ENCODE data around the gene PLGLB2. TPM values are rescaled to one million over a fixed set of nuclear protein-coding genes. Genes with fewer than 3 reads are reported as not detected.
"Not testable (repeated sequence)": the region's sequence is repeated elsewhere in the genome, so short reads cannot be mapped to it uniquely, and the experiment has no call there.

Gene PLGLB2
- total RNA-seq, result 1 to 10 TPM in 1 of 4 donors, under 1 TPM in 2, not detected in 1; 0.43 to 1.1 (median 0.45) TPM
- 0.63 TPM for polyA plus RNA-seq
- long read RNA-seq, donor 1, result 0 reads
- long read RNA-seq, donor 2, result 0 reads
- long read RNA-seq, donor 3, result 0 reads
- long read RNA-seq, donor 4, result 0 reads

DNA sequence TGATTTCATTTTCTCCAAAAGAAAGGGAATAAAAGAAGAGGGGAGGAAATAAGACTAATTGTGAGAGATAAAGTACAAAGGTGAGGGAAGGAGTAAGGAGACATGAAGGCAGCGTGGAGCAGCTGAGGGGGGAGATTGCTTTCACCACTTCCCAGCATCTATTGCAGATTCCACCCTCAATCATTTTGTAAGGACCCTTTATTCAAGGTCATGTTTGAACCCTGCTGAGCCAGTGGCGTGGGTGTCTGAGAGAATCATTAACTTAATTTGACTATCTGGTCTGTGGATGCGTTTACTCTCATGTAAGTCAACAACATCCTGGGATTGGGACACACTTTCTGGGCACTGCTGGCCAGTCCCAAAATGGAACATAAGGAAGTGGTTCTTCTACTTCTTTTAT lies at the start of gene PLGLB2:
Gene PLGLB2, plus strand, starts transcription at position 297 of the 400 bp plus-strand sequence. Its CDS starts 67 bp downstream, at position 364.
- not testable (repeated sequence) for H3K4me1 ChIP-seq (ENCODE audit: control insufficient read depth, insufficient read depth, low read length); H3K27me3 ChIP-seq (ENCODE audit: control insufficient read depth, insufficient read depth)

DNA sequence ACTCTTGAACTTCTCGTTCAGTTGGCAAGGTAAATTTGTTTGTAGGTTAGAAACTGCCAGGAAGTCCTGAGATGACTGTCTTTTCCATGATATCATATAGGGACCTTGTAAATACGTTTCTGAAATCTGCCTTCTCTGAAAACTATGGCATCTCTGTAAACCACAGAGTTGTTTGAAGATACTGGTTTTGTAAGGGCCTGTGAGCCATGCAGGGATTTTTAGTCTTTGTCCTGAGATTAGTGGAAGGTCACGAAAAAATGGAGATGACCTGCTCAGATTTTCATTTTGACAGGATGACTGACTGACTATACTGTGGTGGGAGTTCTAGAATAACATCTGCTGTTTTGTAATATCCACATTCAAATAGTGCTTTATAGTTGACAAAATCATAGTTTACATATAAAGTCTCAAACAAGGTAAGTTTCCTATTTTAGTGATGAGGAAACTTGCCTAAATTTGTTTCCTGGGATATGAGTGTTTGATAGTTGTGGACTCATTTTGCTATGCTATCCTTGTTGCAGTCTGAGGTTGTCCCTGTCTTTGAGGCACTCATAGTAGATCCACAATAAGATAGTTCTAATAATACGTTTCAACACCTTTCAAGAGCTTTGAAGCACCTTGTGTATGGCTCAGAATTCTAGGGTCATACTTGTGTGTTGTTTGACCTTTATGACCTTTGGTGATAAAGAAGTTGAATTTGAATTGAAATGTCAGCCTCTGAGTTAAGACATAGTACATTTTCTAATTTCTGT lies 43.1 kb upstream of the PLGLB2 start:
- H3K27ac ChIP-seq (ENCODE audit: low read length); DNase-seq; intact Hi-C loops (cut with DNase I); H3K4me3 ChIP-seq (ENCODE audit: low read length); H3K27me3 ChIP-seq (ENCODE audit: control insufficient read depth, insufficient read depth); H3K9me3 ChIP-seq (ENCODE audit: control insufficient read depth, low read length); H3K4me1 ChIP-seq (ENCODE audit: control insufficient read depth, insufficient read depth, low read length); ATAC-seq: not testable (repeated sequence)
- 78% methylated on average over 2 of the region's 4 CpGs for WGBS

More for the DNA sequence above, at the start of gene PLGLB2:
- H3K27ac ChIP-seq (ENCODE audit: low read length); intact Hi-C loops (cut with DNase I); H3K4me3 ChIP-seq (ENCODE audit: low read length); ATAC-seq; H3K9me3 ChIP-seq (ENCODE audit: control insufficient read depth, low read length): not testable (repeated sequence)
- DNase-seq, result peak in 1 of 3 donors; percentile 1
- 100% methylated on average over 1 of the region's 3 CpGs for WGBS

DNA sequence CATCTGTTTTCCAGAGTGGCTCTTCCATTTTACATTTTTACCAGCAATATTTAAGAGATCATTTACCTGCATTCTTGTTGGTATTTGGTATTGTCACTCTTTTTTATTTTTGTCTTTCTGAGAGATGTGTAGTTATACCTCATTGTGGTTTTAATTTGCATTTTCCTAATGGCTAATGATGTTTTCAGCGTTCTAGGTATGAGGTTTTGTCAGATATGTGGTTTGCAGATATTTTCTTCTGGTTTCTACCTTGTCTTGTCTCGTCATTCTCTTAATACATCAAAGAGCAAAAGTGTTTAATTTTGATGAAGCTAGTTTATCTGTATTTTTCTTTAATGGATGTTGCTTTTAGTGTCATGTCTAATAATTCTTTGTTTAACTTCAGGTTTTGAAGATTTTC lies 39.5 kb upstream of the PLGLB2 start:
- intact Hi-C loops (cut with DNase I); H3K9me3 ChIP-seq (ENCODE audit: control insufficient read depth, low read length); DNase-seq; ATAC-seq; H3K27ac ChIP-seq (ENCODE audit: low read length); H3K27me3 ChIP-seq (ENCODE audit: control insufficient read depth, insufficient read depth); H3K4me1 ChIP-seq (ENCODE audit: control insufficient read depth, insufficient read depth, low read length); H3K4me3 ChIP-seq (ENCODE audit: low read length): not testable (repeated sequence)
- 87% methylated on average over 2 of the region's 2 CpGs for WGBS

DNA sequence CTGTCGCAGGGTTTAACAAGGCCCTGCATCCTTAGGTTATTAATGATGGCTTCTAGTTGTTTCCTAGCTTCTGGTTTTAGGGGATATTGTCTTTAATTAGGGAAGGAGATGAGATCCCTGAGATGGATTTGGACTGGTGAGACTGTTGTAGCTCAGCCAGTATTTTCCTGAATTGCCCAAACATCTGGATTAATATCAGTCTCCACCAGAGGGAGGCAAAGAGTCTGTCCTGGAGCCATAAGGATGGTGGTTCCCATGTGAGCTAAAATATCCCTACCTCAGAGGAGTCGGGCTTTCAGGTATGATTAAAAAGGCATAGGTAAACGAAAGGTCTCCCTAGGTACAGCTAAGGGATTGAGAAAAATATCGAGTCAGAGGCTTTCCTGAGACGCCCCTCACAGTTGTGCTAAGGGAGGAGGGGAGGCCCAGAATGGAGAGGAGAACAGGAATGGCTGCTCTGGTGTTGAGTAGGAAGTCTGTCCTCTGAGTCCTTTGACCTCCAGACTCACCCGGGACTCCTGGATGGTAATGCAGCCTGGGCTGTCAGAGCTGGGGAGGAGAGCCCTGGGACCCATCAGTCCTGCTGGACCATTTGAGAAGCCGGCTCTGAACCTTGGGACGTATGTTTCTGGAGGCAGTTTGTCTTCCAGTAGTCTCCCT lies 19.8 kb upstream of the PLGLB2 start:
- intact Hi-C loops (cut with DNase I); DNase-seq; H3K9me3 ChIP-seq (ENCODE audit: control insufficient read depth, low read length); H3K4me3 ChIP-seq (ENCODE audit: low read length); ATAC-seq; H3K27ac ChIP-seq (ENCODE audit: low read length); H3K4me1 ChIP-seq (ENCODE audit: control insufficient read depth, insufficient read depth, low read length); H3K27me3 ChIP-seq (ENCODE audit: control insufficient read depth, insufficient read depth): not testable (repeated sequence)
- no CpG with 5 or more reads among the region's 8 CpGs for WGBS

DNA sequence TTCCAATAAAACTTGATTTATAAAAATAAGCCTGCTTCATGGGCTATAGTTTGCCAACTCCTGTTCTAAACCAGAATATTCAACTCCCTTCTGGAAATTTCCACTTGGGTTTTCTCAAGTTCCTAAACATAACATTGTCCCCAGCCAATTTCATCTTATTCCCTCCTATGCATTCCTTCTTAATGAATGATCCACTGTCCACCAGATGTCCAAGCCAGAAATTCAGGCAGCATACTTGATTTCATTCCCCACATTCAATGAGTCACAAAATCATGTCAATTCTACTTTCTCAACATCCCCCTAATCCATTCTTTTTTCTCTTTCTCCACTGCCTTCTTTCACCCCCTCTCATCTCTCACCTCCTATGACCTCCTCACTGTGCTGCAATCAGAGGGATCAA lies 7.0 kb upstream of the PLGLB2 start:
- DNase-seq; H3K4me1 ChIP-seq (ENCODE audit: control insufficient read depth, insufficient read depth, low read length); ATAC-seq; H3K4me3 ChIP-seq (ENCODE audit: low read length); H3K27me3 ChIP-seq (ENCODE audit: control insufficient read depth, insufficient read depth); intact Hi-C loops (cut with DNase I); H3K27ac ChIP-seq (ENCODE audit: low read length); H3K9me3 ChIP-seq (ENCODE audit: control insufficient read depth, low read length): not testable (repeated sequence)

- intact Hi-C loops (cut with DNase I); DNase-seq; H3K4me1 ChIP-seq (ENCODE audit: control insufficient read depth, insufficient read depth, low read length); H3K9me3 ChIP-seq (ENCODE audit: control insufficient read depth, low read length); H3K27me3 ChIP-seq (ENCODE audit: control insufficient read depth, insufficient read depth); H3K27ac ChIP-seq (ENCODE audit: low read length); H3K4me3 ChIP-seq (ENCODE audit: low read length): not testable (repeated sequence)
- no CpG with 5 or more reads among the region's 3 CpGs for WGBS
- peak; percentile 29 to 60 for ATAC-seq
These were observed 5.3 kb upstream of the PLGLB2 start for GRCh38 chr2:87742393-87743108.

- H3K4me3 ChIP-seq (ENCODE audit: low read length); H3K9me3 ChIP-seq (ENCODE audit: control insufficient read depth, low read length); H3K27ac ChIP-seq (ENCODE audit: low read length); intact Hi-C loops (cut with DNase I); H3K4me1 ChIP-seq (ENCODE audit: control insufficient read depth, insufficient read depth, low read length); ATAC-seq; DNase-seq; H3K27me3 ChIP-seq (ENCODE audit: control insufficient read depth, insufficient read depth): not testable (repeated sequence)
- WGBS, result 60% methylated on average over 2 of the region's 5 CpGs
These were observed 4.2 kb upstream of the PLGLB2 start for GRCh38 chr2:87743638-87744037.

- H3K4me3 ChIP-seq (ENCODE audit: low read length); H3K9me3 ChIP-seq (ENCODE audit: control insufficient read depth, low read length); H3K27ac ChIP-seq (ENCODE audit: low read length); H3K27me3 ChIP-seq (ENCODE audit: control insufficient read depth, insufficient read depth); intact Hi-C loops (cut with DNase I); DNase-seq; ATAC-seq; H3K4me1 ChIP-seq (ENCODE audit: control insufficient read depth, insufficient read depth, low read length): not testable (repeated sequence)
- 92% methylated on average over 4 of the region's 9 CpGs for WGBS
These were observed 2.4 kb upstream of the PLGLB2 start for GRCh38 chr2:87745353-87745951.

DNA sequence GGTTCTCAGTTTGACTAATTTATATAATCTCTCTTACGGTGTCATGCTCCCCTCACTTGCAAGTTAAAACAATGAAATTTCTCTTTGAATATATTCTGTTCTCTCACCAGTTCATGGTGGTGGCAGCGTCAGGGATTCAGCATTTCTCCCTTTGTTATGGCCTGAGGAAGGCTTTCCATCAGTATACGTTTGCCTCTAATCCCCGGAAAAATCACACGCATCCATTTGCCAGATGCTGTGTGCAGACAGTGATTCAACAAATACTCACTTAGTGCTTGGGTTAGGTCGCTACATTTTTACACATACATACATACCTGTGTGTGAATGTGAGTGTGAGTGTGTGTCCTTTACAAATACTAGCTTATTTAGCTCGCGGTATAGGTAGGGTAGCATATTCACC lies 637 bp downstream of the PLGLB2 start:
- H3K4me1 ChIP-seq (ENCODE audit: control insufficient read depth, insufficient read depth, low read length); ATAC-seq; H3K27me3 ChIP-seq (ENCODE audit: control insufficient read depth, insufficient read depth); intact Hi-C loops (cut with DNase I); DNase-seq; H3K9me3 ChIP-seq (ENCODE audit: control insufficient read depth, low read length); H3K27ac ChIP-seq (ENCODE audit: low read length); H3K4me3 ChIP-seq (ENCODE audit: low read length): not testable (repeated sequence)
- 89% methylated on average over 2 of the region's 8 CpGs for WGBS

DNA sequence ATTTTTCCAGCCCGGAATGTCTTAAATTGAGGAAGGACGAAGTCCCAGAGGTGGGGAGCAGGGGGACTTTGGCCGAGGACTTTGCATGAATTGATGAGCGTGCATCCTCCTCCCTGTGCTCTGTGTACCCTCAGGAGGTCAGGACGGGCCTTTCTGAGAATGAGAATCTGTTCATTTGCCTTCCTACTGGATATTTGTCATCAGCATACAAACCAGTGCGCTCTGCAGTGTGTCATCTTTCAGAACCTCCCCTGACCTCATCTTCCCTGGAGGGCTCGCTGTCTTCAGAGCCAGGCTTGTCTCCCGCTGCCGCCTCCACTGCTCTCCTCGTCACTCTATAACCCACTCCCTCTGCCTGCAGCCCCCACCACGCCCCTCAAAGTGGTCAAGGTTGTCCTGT lies 2.7 kb downstream of the PLGLB2 start:
- 92% methylated on average over 6 of the region's 11 CpGs for WGBS
- H3K9me3 ChIP-seq (ENCODE audit: control insufficient read depth, low read length); H3K27ac ChIP-seq (ENCODE audit: low read length); intact Hi-C loops (cut with DNase I); ATAC-seq; H3K4me1 ChIP-seq (ENCODE audit: control insufficient read depth, insufficient read depth, low read length); DNase-seq; H3K4me3 ChIP-seq (ENCODE audit: low read length); H3K27me3 ChIP-seq (ENCODE audit: control insufficient read depth, insufficient read depth): not testable (repeated sequence)

Measured in right cardiac atrium (tissue), 5 donors.